H1 (cell line): ENCODE measurements around the gene UBE2D2. TPM values are rescaled to one million over a fixed set of nuclear protein-coding genes. Genes with fewer than 3 reads are reported as not detected.
A peak's percentile ranks its signal among the peaks of the same experiment; 100 is the strongest.

Experiments used
- CTCF ChIA-PET: fragments of 300-600 bp; sonication (Branson Sonifier 250); formaldehyde crosslinking; loops from one replicate; lab custom pipeline; 2021; ENCODE audit not compliant: partially characterized antibody; lab: Charles Lee
- POLR2A ChIA-PET: fragments of 300-600 bp; sonication (Branson Sonifier 250); formaldehyde crosslinking; loops from one replicate; lab custom pipeline; 2021; ENCODE audit warnings: inconsistent platforms; ENCODE audit not compliant: partially characterized antibody; lab: Charles Lee
- DNase-seq, 2 experiments: peaks; one replicate each; pipeline versions ENCODE4 v3.0.0 to v3.0.0-alpha.2; 2010 to 2022; ENCODE audit warnings: low spot score in 2 of 2, low read depth in 1 of 2, mixed read lengths in 1 of 2
- FAIRE-seq: peaks from 2 replicates; lab custom pipeline; 2011; peaks lifted over from hg19 to GRCh38; lab: Jason Lieb, UNC
- H2AFZ ChIP-seq: 2 replicates; pipeline ENCODE4 v1.8.1; 2012; ENCODE audit warnings: low read length, inconsistent platforms
- H2AK5ac ChIP-seq: 2 replicates; pipeline ENCODE4 v1.6.1; 2013; ENCODE audit warnings: low read depth, low read length
- H2BK120ac ChIP-seq: replicated peaks from 2 replicates; pipeline ENCODE3; 2013; ENCODE audit warnings: low read depth, low read length, inconsistent platforms
- H2BK12ac ChIP-seq: 2 replicates; pipeline ENCODE4 v1.6.1; 2013; ENCODE audit warnings: low read depth, low read length
- H2BK15ac ChIP-seq: 2 replicates; pipeline ENCODE4 v1.6.1; 2013; ENCODE audit warnings: low read length
- H2BK20ac ChIP-seq: 2 replicates; pipeline ENCODE4 v1.6.1; 2013; ENCODE audit warnings: low read length
- H2BK5ac ChIP-seq: 2 replicates; pipeline ENCODE4 v1.6.1; 2013; ENCODE audit warnings: low read depth, low read length
- H3K14ac ChIP-seq: 2 replicates; pipeline ENCODE4 v1.6.1; 2013; ENCODE audit warnings: inconsistent platforms; ENCODE audit not compliant: insufficient read length
- H3K18ac ChIP-seq: 2 replicates; pipeline ENCODE4 v1.6.1; 2013; ENCODE audit warnings: low read length; ENCODE audit errors: extremely low read depth
- H3K23ac ChIP-seq: 2 replicates; pipeline ENCODE4 v1.6.1; 2013; ENCODE audit warnings: inconsistent platforms; ENCODE audit not compliant: insufficient read length
- H3K23me2 ChIP-seq: 2 replicates; pipeline ENCODE4 v1.6.1; 2013; ENCODE audit warnings: low read depth, low read length
- H3K27ac ChIP-seq: 2 replicates; pipeline ENCODE4 v1.6.1; 2011; ENCODE audit warnings: low read depth, low read length, inconsistent platforms
- H3K27me3 ChIP-seq, 4 experiments: replicated peaks in 1 of 4; 1 replicate in 1 of 4; 2 replicates in 3 of 4; pipeline versions ENCODE4 v1.6.1 to v1.8.1; 2011 to 2013; ENCODE audit warnings: low read length in 3 of 4, mild to moderate bottlenecking in 3 of 4, inconsistent platforms in 2 of 4, mixed read lengths in 2 of 4, moderate library complexity in 1 of 4; ENCODE audit not compliant: control insufficient read depth in 3 of 4, insufficient read depth in 3 of 4; ENCODE audit errors: extremely low read depth in 1 of 4
- H3K36me3 ChIP-seq, 4 experiments: 2 replicates each; pipeline versions ENCODE4 v1.6.1 to v1.8.1; 2011 to 2013; ENCODE audit warnings: mild to moderate bottlenecking in 4 of 4, low read length in 3 of 4, moderate library complexity in 2 of 4, control low read depth in 1 of 4, inconsistent platforms in 1 of 4; ENCODE audit not compliant: insufficient read depth in 4 of 4, control insufficient read depth in 2 of 4
- H3K4ac ChIP-seq: replicated peaks from 2 replicates; pipeline ENCODE3; 2013; ENCODE audit warnings: low read length, low read depth, mixed read lengths, inconsistent platforms; ENCODE audit not compliant: insufficient read length
- H3K4me1 ChIP-seq, 4 experiments: replicated peaks in 1 of 4; 1 replicate in 1 of 4; 2 replicates in 3 of 4; pipeline versions ENCODE4 v1.6.1 to v1.8.1; 2011 to 2013; ENCODE audit warnings: low read length in 3 of 4, inconsistent platforms in 2 of 4, mixed read lengths in 1 of 4; ENCODE audit not compliant: insufficient read depth in 4 of 4, control insufficient read depth in 3 of 4
- H3K4me2 ChIP-seq, 2 experiments: 2 replicates each; pipeline versions ENCODE4 v1.6.1 to v1.8.1; 2011 to 2013; ENCODE audit warnings: low read depth in 2 of 2, low read length in 2 of 2, control low read depth in 1 of 2, inconsistent platforms in 1 of 2, mild to moderate bottlenecking in 1 of 2; ENCODE audit not compliant: insufficient read depth in 1 of 2
- H3K4me3 ChIP-seq, 4 experiments: fragments of 200-600, 300-600 bp in 1 of 4; sonication (generic), shearing (Covaris generic), sonication (Bioruptor Twin) in 1 of 4; 2 replicates each; pipeline versions ENCODE4 v1.5.1 to v1.8.1; 2011 to 2016; ENCODE audit warnings: low read length in 4 of 4, low read depth in 3 of 4, control low read depth in 2 of 4, inconsistent platforms in 2 of 4, mild to moderate bottlenecking in 2 of 4, mixed read lengths in 1 of 4, moderate library complexity in 1 of 4; ENCODE audit not compliant: insufficient read depth in 2 of 4; ENCODE audit errors: extremely low read depth in 1 of 4
- H3K56ac ChIP-seq: replicated peaks from 2 replicates; pipeline ENCODE3; 2013; ENCODE audit warnings: low read depth, mild to moderate bottlenecking, mixed read lengths, low read length, inconsistent platforms; ENCODE audit not compliant: insufficient read length
- H3K79me1 ChIP-seq: 2 replicates; pipeline ENCODE4 v1.6.1; 2013; ENCODE audit warnings: low read depth, low read length, control low read depth
- H3K79me2 ChIP-seq, 2 experiments: 2 replicates each; pipeline versions ENCODE4 v1.6.1 to v1.8.1; 2012 to 2013; ENCODE audit warnings: low read length in 2 of 2, mild to moderate bottlenecking in 2 of 2, inconsistent platforms in 1 of 2; ENCODE audit not compliant: insufficient read depth in 2 of 2, control insufficient read depth in 1 of 2
- H3K9ac ChIP-seq, 4 experiments: replicated peaks in 1 of 4; 1 replicate in 1 of 4; 2 replicates in 3 of 4; pipeline versions ENCODE4 v1.6.1 to v1.8.1; 2011 to 2013; ENCODE audit warnings: low read depth in 3 of 4, low read length in 3 of 4, control low read depth in 2 of 4, mild to moderate bottlenecking in 2 of 4, moderate library complexity in 2 of 4, inconsistent platforms in 1 of 4; ENCODE audit errors: extremely low read depth in 1 of 4
- H3K9me3 ChIP-seq, 2 experiments: 2 replicates each; pipeline versions ENCODE4 v1.6.1 to v1.8.1; 2012 to 2013; ENCODE audit warnings: mild to moderate bottlenecking in 2 of 2, moderate library complexity in 2 of 2, control low read depth in 1 of 2, inconsistent platforms in 1 of 2, low read depth in 1 of 2, low read length in 1 of 2, mixed read lengths in 1 of 2; ENCODE audit not compliant: insufficient read depth in 2 of 2
- H4K20me1 ChIP-seq, 2 experiments: replicated peaks in 1 of 2; 2 replicates each; pipeline versions ENCODE3 to v1.8.1; 2011 to 2013; ENCODE audit warnings: inconsistent platforms in 2 of 2, low read length in 2 of 2, mild to moderate bottlenecking in 1 of 2; ENCODE audit not compliant: insufficient read depth in 2 of 2, control insufficient read depth in 1 of 2
- H4K5ac ChIP-seq: 2 replicates; pipeline ENCODE4 v1.6.1; 2013; ENCODE audit warnings: low read length, low read depth, mixed read lengths, inconsistent platforms; ENCODE audit not compliant: insufficient read length
- H4K8ac ChIP-seq: 2 replicates; pipeline ENCODE4 v1.8.0; 2013; ENCODE audit warnings: mild to moderate bottlenecking, moderate library complexity, low read length, inconsistent platforms; ENCODE audit not compliant: insufficient read depth; ENCODE audit errors: extremely low read depth
- H4K91ac ChIP-seq: replicated peaks from 2 replicates; pipeline ENCODE3; 2013; ENCODE audit warnings: low read length, mixed read lengths, inconsistent platforms; ENCODE audit not compliant: insufficient read length
- CBX8 ChIP-seq: fragments of 300-800, 300-1000 bp; sonication (generic); IDR thresholded peaks from 2 replicates; pipeline ENCODE4 v1.7.1; 2016; ENCODE audit warnings: low read depth, low read length, borderline replicate concordance
- CREB1 ChIP-seq: IDR thresholded peaks from 2 replicates; pipeline ENCODE4 v1.6.1; 2012; ENCODE audit warnings: inconsistent platforms
- HDAC2 ChIP-seq, 2 experiments: fragments of 300-600 bp in 1 of 2; sonication (generic) in 1 of 2; IDR thresholded peaks; 2 replicates each; pipeline ENCODE4 v1.6.1; 2011 to 2012; ENCODE audit warnings: low read depth in 2 of 2, low read length in 2 of 2, mild to moderate bottlenecking in 2 of 2, moderate library complexity in 2 of 2, borderline replicate concordance in 1 of 2, inconsistent platforms in 1 of 2
- JUN ChIP-seq: IDR thresholded peaks from 2 replicates; pipeline ENCODE4 v1.6.1; 2011; ENCODE audit warnings: low read depth, mild to moderate bottlenecking, improper control_type of control experiment, low read length
- MAX ChIP-seq: IDR thresholded peaks from 2 replicates; pipeline ENCODE4 v1.6.1; 2012; ENCODE audit warnings: inconsistent platforms
- NRF1 ChIP-seq: IDR thresholded peaks from 2 replicates; pipeline ENCODE4 v1.6.1; 2011; ENCODE audit warnings: mild to moderate bottlenecking, low read depth, low read length, improper control_type of control experiment
- POLR2A ChIP-seq, 2 experiments: IDR thresholded peaks; 1 replicate in 1 of 2; 2 replicates in 1 of 2; pipeline ENCODE4 v1.6.1; 2011; ENCODE audit warnings: low read depth in 2 of 2, low read length in 2 of 2, mild to moderate bottlenecking in 2 of 2; ENCODE audit errors: control extremely low read depth in 1 of 2
- RAD21 ChIP-seq, 2 experiments: IDR thresholded peaks in 1 of 2; conservative IDR thresholded peaks in 1 of 2; 2 replicates each; pipeline ENCODE4 v1.6.1; 2011; ENCODE audit warnings: low read depth in 2 of 2, low read length in 2 of 2, improper control_type of control experiment in 1 of 2, inconsistent platforms in 1 of 2, mild to moderate bottlenecking in 1 of 2, moderate library complexity in 1 of 2
- RNF2 ChIP-seq: fragments of 200-900, 300-1000 bp; sonication (generic); IDR thresholded peaks from 2 replicates; pipeline ENCODE4 v1.7.1; 2016; ENCODE audit warnings: borderline replicate concordance, low read depth, mild to moderate bottlenecking, antibody characterized with exemption, low read length; ENCODE audit not compliant: poor library complexity, severe bottlenecking; ENCODE audit errors: missing control alignments
- SAP30 ChIP-seq: fragments of 300-600 bp; sonication (generic); IDR thresholded peaks from 2 replicates; pipeline ENCODE4 v1.7.1; 2012; ENCODE audit warnings: low read length, moderate library complexity, mild to moderate bottlenecking, inconsistent platforms; ENCODE audit not compliant: insufficient read depth, insufficient replicate concordance
- TBP ChIP-seq: IDR thresholded peaks from 2 replicates; pipeline ENCODE4 v1.6.1; 2011; ENCODE audit warnings: low read depth, low read length, improper control_type of control experiment
- WGBS, 2 experiments: shearing (Covaris generic) in 1 of 2; methylation state at CpG; one replicate each; pipeline versions ENCODE4 v1.1.6 to v1.1.7; 2013 to 2015; ENCODE audit warnings: low lambda C conversion rate in 2 of 2, mixed read lengths in 2 of 2, inconsistent platforms in 1 of 2, low coverage in 1 of 2, missing lambda C conversion rate in 1 of 2; ENCODE audit not compliant: insufficient replicate concordance in 2 of 2, insufficient coverage in 1 of 2, insufficient read length in 1 of 2; ENCODE audit errors: extremely low coverage in 1 of 2, missing lambda C conversion rate in 1 of 2; 5-methylcytosine and 5-hydroxymethylcytosine counted together
- polyA plus RNA-seq, 7 experiments: library from polyadenylated mRNA; depleted of rRNA in 3 of 7; stranded (reverse) in 5 of 7; unstranded in 2 of 7; fragments of >200 nt in 5 of 7; fragments of 200-250 nt in 2 of 7; gene quantifications; 1 replicate in 5 of 7; 2 replicates in 1 of 7; 4 replicates in 1 of 7; pipeline versions ENCODE4 v1.2.1 to v1.2.3, GENCODE V29; 2011 to 2013; ENCODE audit warnings: missing spikeins in 2 of 7, mixed read lengths in 2 of 7
- total RNA-seq: library from RNA; stranded (reverse); fragmentation: NEBNext Ultra II Directional; extraction: Animal tissue kit (Norgen Biotek cat#: 25700); gene quantifications from 2 replicates; pipeline ENCODE4 v1.2.1, GENCODE V29; 2021

UBE2D2 gene
- total and polyA plus RNA-seq, 2 of the 8 experiments (the other 6 are each of a cell fraction or from before 2014, with no cell fraction given), result 66.9 to 203 TPM

- Histone ChIP-seq H3K9ac (no peak overlapping the region), H3K18ac (peak overlapping the region; percentile 55; the same call in 1 of the 2 replicates), H4K91ac (no peak overlapping the region), H2AFZ (no peak overlapping the region), H2BK15ac (peak overlapping the region; percentile 93; the same call in 1 of the 2 replicates), H2AK5ac (peak overlapping the region; percentile 100), H2BK120ac (no peak overlapping the region), H3K27ac (no peak overlapping the region), H2BK20ac (peak overlapping the region; percentile 4; the same call in 1 of the 2 replicates), H3K27me3 (no peaks in the 10 kb centered on the region; a peak in 1 of 7 replicates), H3K79me2 (peaks cover 0 to 4% of the 10 kb centered on the region in 2 experiments; a peak in 1 of 4 replicates), H3K4me2 (peak overlapping the region; percentile 66 to 87; a peak in 2 of 4 replicates), H4K20me1 (peaks cover 0 to 15% of the 10 kb centered on the region in 2 experiments), H3K36me3 (no peaks in the 10 kb centered on the region), H4K8ac (no peak overlapping the region), H3K4me3 (no peak overlapping the region), H3K9me3 (no peaks in the 10 kb centered on the region), H4K5ac (no peak overlapping the region), H3K79me1 (no peaks in the 10 kb centered on the region; the same call in 1 of the 2 replicates), H3K23me2 (peaks cover 6% of the 10 kb centered on the region), H3K14ac (no peak overlapping the region), H3K4ac (no peak overlapping the region), H2BK12ac (peak overlapping the region; percentile 99; the same call in 1 of the 2 replicates), H3K23ac (no peak overlapping the region), H2BK5ac (peak overlapping the region; percentile 1; the same call in 1 of the 2 replicates), H3K4me1 (peaks cover 29 to 54% (median 42%) of the 10 kb centered on the region in 4 experiments), H3K56ac (no peak overlapping the region)
- FAIRE-seq, result no peak
- ChIA-PET POLR2A (interaction anchor here (0.6 to 9.8 kb wide), 17 partner anchors 14 to 140 kb away, joined by 3 to 212 read pairs (median 4); partner anchors contain the start of gene CXXC5), CTCF (interaction anchor here (0.6 to 20.3 kb wide), 36 partner anchors 9 to 333 kb away, joined by 3 to 385 read pairs (median 8); partner anchors contain the start of gene CXXC5)
- WGBS, 2 experiments, result 88% methylated on average over 2 of the region's 2 CpGs; no CpG with 5 or more reads in 1 of the 2 experiments
- peak in 1 of 2 experiments; percentile 57 for DNase-seq
- no peak for TF ChIP-seq JUN
- no peak for TF ChIP-seq TBP
- TF ChIP-seq RAD21 (IDR thresholded peaks at IDR 0.05 in 1 of 2, conservative IDR thresholded peaks at IDR 0.05 in 1 of 2; ENCODE audit: low read depth in 2 of 2, low read length in 2 of 2), result no peak
- no peak for TF ChIP-seq POLR2A (IDR thresholded peaks at IDR 0.05; ENCODE audit: control extremely low read depth in 1 of 2, low read depth in 2 of 2, low read length in 2 of 2)
- no peak for TF ChIP-seq HDAC2 (IDR thresholded peaks at IDR 0.05; ENCODE audit: borderline replicate concordance in 1 of 2, low read depth in 2 of 2, low read length in 2 of 2)
- no peak for TF ChIP-seq CREB1
- no peak for TF ChIP-seq CBX8
- no peak for TF ChIP-seq NRF1
- no peak for TF ChIP-seq RNF2
- no peak for TF ChIP-seq SAP30
- TF ChIP-seq MAX, result no peak
These were observed 75.2 kb downstream of the UBE2D2 start for GRCh38 chr5:139636207-139636792.
